GM12864 (cell line): Measurements from ENCODE around the gene C4orf36.
"Not testable (repeated sequence)": the region's sequence is repeated elsewhere in the genome, so short reads cannot be mapped to it uniquely, and the experiment has no call there.

Source experiments
- DNase-seq: peaks from one replicate; pipeline ENCODE4 v3.0.0-alpha.2; 2011; ENCODE audit warnings: low read depth
- H3K4me3 ChIP-seq: 2 replicates; pipeline ENCODE4 v1.5.1; 2011; ENCODE audit warnings: mild to moderate bottlenecking, low read depth, low read length, control low read depth
- CTCF ChIP-seq: IDR thresholded peaks from 2 replicates; pipeline ENCODE4 v1.5.1; 2011; ENCODE audit warnings: low read depth, mild to moderate bottlenecking, moderate library complexity, low read length, control low read depth, inconsistent platforms; ENCODE audit errors: missing control alignments

C4orf36 gene

GRCh38 chr4:86878640-86879039, 13.6 kb downstream of the C4orf36 start:
- DNase-seq = no peak
- no peak overlapping the region for H3K4me3 ChIP-seq
- peak; percentile 17 for TF ChIP-seq CTCF

GRCh38 chr4:86876894-86877685, 15.1 kb downstream of the C4orf36 start:
- DNase-seq = no peak
- H3K4me3 ChIP-seq = no peak overlapping the region
- TF ChIP-seq CTCF = no peak

- H3K4me3 ChIP-seq, DNase-seq: not testable (repeated sequence)
Observed at GRCh38 chr4:86875436-86875835, 16.8 kb downstream of the C4orf36 start.

- DNase-seq = no peak
- no peak for TF ChIP-seq CTCF
- H3K4me3 ChIP-seq = no peak overlapping the region
Observed at GRCh38 chr4:86872135-86872534, 20.1 kb downstream of the C4orf36 start.

GRCh38 chr4:86870442-86871069, 21.7 kb downstream of the C4orf36 start:
- TF ChIP-seq CTCF = no peak
- no peak overlapping the region for H3K4me3 ChIP-seq
- DNase-seq = no peak

GRCh38 chr4:86857341-86858052, 34.7 kb downstream of the C4orf36 start:
- no peak for TF ChIP-seq CTCF
- H3K4me3 ChIP-seq = no peak overlapping the region
- DNase-seq = no peak

GRCh38 chr4:86856896-86857295, 35.3 kb downstream of the C4orf36 start:
- no peak for TF ChIP-seq CTCF
- DNase-seq = no peak
- no peak overlapping the region for H3K4me3 ChIP-seq
